ENCODE measurements around the gene CAMKMT.

CAMKMT gene

GRCh38 chr2:44529448-44529847, 167.7 kb downstream of the CAMKMT start:
- Histone ChIP-seq H3K27me3 (ENCODE audit: control insufficient read depth, insufficient read depth, low read length) (no peaks in the 10 kb centered on the region), H3K4me1 (ENCODE audit: control insufficient read depth, insufficient read depth, low read length) (no peaks in the 10 kb centered on the region), H3K9ac (ENCODE audit: low read length) (no peak overlapping the region), H3K36me3 (ENCODE audit: control insufficient read depth, insufficient read depth, low read length) (no peaks in the 10 kb centered on the region), H3K4me3 (ENCODE audit: low read length) (no peak overlapping the region), H3K9me3 (ENCODE audit: control insufficient read depth, low read length) (no peaks in the 10 kb centered on the region)

- Histone ChIP-seq H3K27me3 (ENCODE audit: control insufficient read depth, insufficient read depth, low read length) (no peaks in the 10 kb centered on the region), H3K4me3 (ENCODE audit: low read length) (no peak overlapping the region), H3K9ac (ENCODE audit: low read length) (no peak overlapping the region), H3K4me1 (ENCODE audit: control insufficient read depth, insufficient read depth, low read length) (no peaks in the 10 kb centered on the region), H3K36me3 (ENCODE audit: control insufficient read depth, insufficient read depth, low read length) (no peaks in the 10 kb centered on the region), H3K9me3 (ENCODE audit: control insufficient read depth, low read length) (no peaks in the 10 kb centered on the region)
These were observed 169.5 kb downstream of the CAMKMT start for GRCh38 chr2:44531289-44531688.

GRCh38 chr2:44532031-44532430, 170.3 kb downstream of the CAMKMT start:
- H3K4me1 ChIP-seq (ENCODE audit: control insufficient read depth, insufficient read depth, low read length): no peaks in the 10 kb centered on the region
- no peak overlapping the region for H3K9ac ChIP-seq (ENCODE audit: low read length)
- H3K9me3 ChIP-seq (ENCODE audit: control insufficient read depth, low read length): no peaks in the 10 kb centered on the region
- no peaks in the 10 kb centered on the region for H3K36me3 ChIP-seq (ENCODE audit: control insufficient read depth, insufficient read depth, low read length)
- H3K4me3 ChIP-seq (ENCODE audit: low read length): no peak overlapping the region
- no peaks in the 10 kb centered on the region for H3K27me3 ChIP-seq (ENCODE audit: control insufficient read depth, insufficient read depth, low read length)

GRCh38 chr2:44533508-44533907, 171.8 kb downstream of the CAMKMT start:
- no peaks in the 10 kb centered on the region for H3K4me1 ChIP-seq (ENCODE audit: control insufficient read depth, insufficient read depth, low read length)
- H3K9me3 ChIP-seq (ENCODE audit: control insufficient read depth, low read length): no peaks in the 10 kb centered on the region
- no peak overlapping the region for H3K4me3 ChIP-seq (ENCODE audit: low read length)
- H3K9ac ChIP-seq (ENCODE audit: low read length): no peak overlapping the region
- no peaks in the 10 kb centered on the region for H3K27me3 ChIP-seq (ENCODE audit: control insufficient read depth, insufficient read depth, low read length)
- H3K36me3 ChIP-seq (ENCODE audit: control insufficient read depth, insufficient read depth, low read length): no peaks in the 10 kb centered on the region

- Histone ChIP-seq H3K27me3 (ENCODE audit: control insufficient read depth, insufficient read depth, low read length) (no peaks in the 10 kb centered on the region), H3K4me1 (ENCODE audit: control insufficient read depth, insufficient read depth, low read length) (no peaks in the 10 kb centered on the region), H3K9ac (ENCODE audit: low read length) (no peak overlapping the region), H3K9me3 (ENCODE audit: control insufficient read depth, low read length) (no peaks in the 10 kb centered on the region), H3K4me3 (ENCODE audit: low read length) (no peak overlapping the region), H3K36me3 (ENCODE audit: control insufficient read depth, insufficient read depth, low read length) (no peaks in the 10 kb centered on the region)
These were observed 173.6 kb downstream of the CAMKMT start for GRCh38 chr2:44535376-44535775.

GRCh38 chr2:44537264-44537663, 175.5 kb downstream of the CAMKMT start:
- no peaks in the 10 kb centered on the region for H3K9me3 ChIP-seq (ENCODE audit: control insufficient read depth, low read length)
- H3K27me3 ChIP-seq (ENCODE audit: control insufficient read depth, insufficient read depth, low read length): no peaks in the 10 kb centered on the region
- H3K9ac ChIP-seq (ENCODE audit: low read length): no peak overlapping the region
- H3K4me3 ChIP-seq (ENCODE audit: low read length): no peak overlapping the region
- H3K4me1 ChIP-seq (ENCODE audit: control insufficient read depth, insufficient read depth, low read length): no peaks in the 10 kb centered on the region
- no peaks in the 10 kb centered on the region for H3K36me3 ChIP-seq (ENCODE audit: control insufficient read depth, insufficient read depth, low read length)

- no peaks in the 10 kb centered on the region for H3K4me1 ChIP-seq (ENCODE audit: control insufficient read depth, insufficient read depth, low read length)
- H3K9me3 ChIP-seq (ENCODE audit: control insufficient read depth, low read length): no peaks in the 10 kb centered on the region
- no peak overlapping the region for H3K9ac ChIP-seq (ENCODE audit: low read length)
- no peaks in the 10 kb centered on the region for H3K27me3 ChIP-seq (ENCODE audit: control insufficient read depth, insufficient read depth, low read length)
- H3K36me3 ChIP-seq (ENCODE audit: control insufficient read depth, insufficient read depth, low read length): no peaks in the 10 kb centered on the region
- no peak overlapping the region for H3K4me3 ChIP-seq (ENCODE audit: low read length)
These were observed 180.8 kb downstream of the CAMKMT start for GRCh38 chr2:44542520-44542919.

GRCh38 chr2:44543773-44544725, 182.3 kb downstream of the CAMKMT start:
- Histone ChIP-seq H3K9ac (ENCODE audit: low read length) (no peak overlapping the region), H3K9me3 (ENCODE audit: control insufficient read depth, low read length) (no peaks in the 10 kb centered on the region), H3K36me3 (ENCODE audit: control insufficient read depth, insufficient read depth, low read length) (no peaks in the 10 kb centered on the region), H3K4me3 (ENCODE audit: low read length) (no peak overlapping the region), H3K4me1 (ENCODE audit: control insufficient read depth, insufficient read depth, low read length) (no peaks in the 10 kb centered on the region), H3K27me3 (ENCODE audit: control insufficient read depth, insufficient read depth, low read length) (no peaks in the 10 kb centered on the region)

GRCh38 chr2:44545005-44545404, 183.3 kb downstream of the CAMKMT start:
- Histone ChIP-seq H3K9ac (ENCODE audit: low read length) (no peak overlapping the region), H3K36me3 (ENCODE audit: control insufficient read depth, insufficient read depth, low read length) (no peaks in the 10 kb centered on the region), H3K4me3 (ENCODE audit: low read length) (no peak overlapping the region), H3K27me3 (ENCODE audit: control insufficient read depth, insufficient read depth, low read length) (no peaks in the 10 kb centered on the region), H3K9me3 (ENCODE audit: control insufficient read depth, low read length) (no peaks in the 10 kb centered on the region), H3K4me1 (ENCODE audit: control insufficient read depth, insufficient read depth, low read length) (no peaks in the 10 kb centered on the region)

GRCh38 chr2:44546459-44547127, 184.8 kb downstream of the CAMKMT start:
- H3K9me3 ChIP-seq (ENCODE audit: control insufficient read depth, low read length): no peaks in the 10 kb centered on the region
- no peaks in the 10 kb centered on the region for H3K27me3 ChIP-seq (ENCODE audit: control insufficient read depth, insufficient read depth, low read length)
- H3K36me3 ChIP-seq (ENCODE audit: control insufficient read depth, insufficient read depth, low read length): no peaks in the 10 kb centered on the region
- no peak overlapping the region for H3K9ac ChIP-seq (ENCODE audit: low read length)
- H3K4me1 ChIP-seq (ENCODE audit: control insufficient read depth, insufficient read depth, low read length): no peaks in the 10 kb centered on the region
- no peak overlapping the region for H3K4me3 ChIP-seq (ENCODE audit: low read length)

GRCh38 chr2:44547718-44548117, 186.0 kb downstream of the CAMKMT start:
- H3K4me1 ChIP-seq (ENCODE audit: control insufficient read depth, insufficient read depth, low read length): no peaks in the 10 kb centered on the region
- no peaks in the 10 kb centered on the region for H3K9me3 ChIP-seq (ENCODE audit: control insufficient read depth, low read length)
- H3K36me3 ChIP-seq (ENCODE audit: control insufficient read depth, insufficient read depth, low read length): no peaks in the 10 kb centered on the region
- H3K27me3 ChIP-seq (ENCODE audit: control insufficient read depth, insufficient read depth, low read length): no peaks in the 10 kb centered on the region
- H3K9ac ChIP-seq (ENCODE audit: low read length): no peak overlapping the region
- no peak overlapping the region for H3K4me3 ChIP-seq (ENCODE audit: low read length)

Data from mucosa of stomach (tissue), 1 donor.